Measurements from ENCODE around the gene UPF1.

DNA sequence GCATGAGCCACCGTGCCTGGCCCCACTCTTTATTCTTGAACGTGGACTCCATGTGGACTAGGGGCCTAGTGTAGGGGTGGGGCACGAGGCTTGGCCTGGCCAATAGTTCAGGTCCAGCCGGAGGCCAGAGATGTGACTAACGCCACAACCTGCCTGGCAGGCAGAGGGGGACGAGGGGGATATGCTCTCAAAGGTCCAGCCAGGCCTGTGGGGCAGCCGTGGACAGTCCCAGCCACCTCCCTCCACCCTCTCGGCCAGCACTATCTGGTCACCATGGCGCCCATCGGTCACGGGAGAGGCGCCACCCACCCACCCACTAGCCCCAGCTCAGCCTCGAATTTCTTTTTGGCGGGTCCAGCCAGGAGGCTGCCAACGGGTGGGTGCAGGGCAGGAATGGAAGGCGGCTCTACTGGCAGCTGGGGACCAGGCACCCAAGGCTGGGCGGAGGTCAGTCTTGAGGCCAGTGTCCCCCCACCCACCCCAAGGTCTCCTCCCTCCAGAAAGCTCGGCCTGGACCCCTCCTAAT is 66.4 kb downstream of the UPF1 start:
- TF ChIP-seq TCF12 (IDR thresholded peaks at IDR 0.05; ENCODE audit: low read depth) (no peak), TEAD4 (IDR thresholded peaks at IDR 0.05) (no peak), CEBPB (IDR thresholded peaks at IDR 0.05) (no peak), FOXM1 (IDR thresholded peaks at IDR 0.05; ENCODE audit: borderline replicate concordance, low read depth) (no peak)
